Kidney epithelial cell (primary cell): ENCODE measurements around the gene ATP8A2. TPM values are rescaled to one million over a fixed set of nuclear protein-coding genes. Genes with fewer than 3 reads are reported as not detected.

Experiments
- DNase-seq: peaks from one replicate; pipeline ENCODE4 v3.0.0-alpha.2; 2010; ENCODE audit warnings: low read depth
- H3K27me3 ChIP-seq: 2 replicates; pipeline ENCODE4 v1.6.0; 2011; ENCODE audit warnings: low read length; ENCODE audit not compliant: control insufficient read depth, insufficient read depth
- H3K36me3 ChIP-seq: 2 replicates; pipeline ENCODE4 v1.5.1; 2011; ENCODE audit warnings: low read length; ENCODE audit not compliant: control insufficient read depth, insufficient read depth
- H3K4me3 ChIP-seq: 2 replicates; pipeline ENCODE4 v1.5.1; 2011; ENCODE audit warnings: low read depth, mild to moderate bottlenecking, control low read depth, low read length
- total RNA-seq: library from RNA; depleted of rRNA; stranded (reverse); fragments of >200 nt; gene quantifications from 2 replicates; pipeline ENCODE4 v1.2.3, GENCODE V29; 2015
- TF ChIP-seq, protein P1 (sequence below): IDR thresholded peaks from 2 replicates; pipeline ENCODE4 v1.5.1; 2011; ENCODE audit warnings: mild to moderate bottlenecking, moderate library complexity, low read length, control low read depth, inconsistent platforms; ENCODE audit not compliant: insufficient read depth, poor library complexity, severe bottlenecking

The ATP8A2 gene
- total RNA-seq, 1 donor from 2014 or later, result 3.8 TPM

DNA sequence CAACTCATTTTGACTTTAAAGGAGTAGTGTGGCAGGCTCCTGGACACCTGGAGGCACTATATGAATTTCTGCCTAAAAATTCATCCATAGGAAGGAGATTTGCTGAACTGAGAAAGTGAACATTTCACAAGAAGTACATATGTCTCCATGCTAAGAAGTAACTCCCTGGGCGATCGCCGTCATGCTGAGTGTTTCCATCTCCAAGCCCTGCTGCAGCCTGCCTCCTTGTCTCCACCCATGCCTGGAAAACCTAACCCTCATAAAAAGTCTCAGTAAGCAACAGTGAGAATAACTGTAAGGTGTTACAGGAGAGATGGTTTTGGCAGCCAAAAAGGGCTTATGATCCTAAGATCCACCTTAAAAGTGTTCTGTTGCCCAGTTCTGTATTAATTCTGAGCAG, 428.7 kb downstream of the ATP8A2 start:
- TF ChIP-seq, protein P1, sequence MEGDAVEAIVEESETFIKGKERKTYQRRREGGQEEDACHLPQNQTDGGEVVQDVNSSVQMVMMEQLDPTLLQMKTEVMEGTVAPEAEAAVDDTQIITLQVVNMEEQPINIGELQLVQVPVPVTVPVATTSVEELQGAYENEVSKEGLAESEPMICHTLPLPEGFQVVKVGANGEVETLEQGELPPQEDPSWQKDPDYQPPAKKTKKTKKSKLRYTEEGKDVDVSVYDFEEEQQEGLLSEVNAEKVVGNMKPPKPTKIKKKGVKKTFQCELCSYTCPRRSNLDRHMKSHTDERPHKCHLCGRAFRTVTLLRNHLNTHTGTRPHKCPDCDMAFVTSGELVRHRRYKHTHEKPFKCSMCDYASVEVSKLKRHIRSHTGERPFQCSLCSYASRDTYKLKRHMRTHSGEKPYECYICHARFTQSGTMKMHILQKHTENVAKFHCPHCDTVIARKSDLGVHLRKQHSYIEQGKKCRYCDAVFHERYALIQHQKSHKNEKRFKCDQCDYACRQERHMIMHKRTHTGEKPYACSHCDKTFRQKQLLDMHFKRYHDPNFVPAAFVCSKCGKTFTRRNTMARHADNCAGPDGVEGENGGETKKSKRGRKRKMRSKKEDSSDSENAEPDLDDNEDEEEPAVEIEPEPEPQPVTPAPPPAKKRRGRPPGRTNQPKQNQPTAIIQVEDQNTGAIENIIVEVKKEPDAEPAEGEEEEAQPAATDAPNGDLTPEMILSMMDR, result no peak
- no peaks in the 10 kb centered on the region for H3K27me3 ChIP-seq
- no peaks in the 10 kb centered on the region for H3K36me3 ChIP-seq
- no peak overlapping the region for H3K4me3 ChIP-seq
- no peak for DNase-seq

DNA sequence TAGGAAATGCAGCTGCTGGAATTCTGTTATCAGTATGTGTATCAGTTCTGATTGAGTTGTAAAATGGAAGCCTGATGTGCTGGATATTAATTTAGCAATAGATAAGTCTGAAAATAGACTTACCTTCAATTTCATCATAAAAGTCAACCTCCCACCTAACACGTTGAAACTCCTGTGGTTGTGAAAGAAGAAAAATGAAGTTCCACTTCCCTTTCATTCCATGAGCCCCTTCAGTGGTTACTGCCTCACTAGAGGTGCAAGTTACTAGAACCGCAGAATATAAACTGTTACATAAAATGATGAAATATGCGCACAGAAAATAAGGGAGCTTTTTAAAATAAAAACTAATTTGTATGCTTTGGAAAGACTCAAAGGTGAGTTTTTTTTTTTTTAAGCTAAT, 430.8 kb downstream of the ATP8A2 start:
- Histone ChIP-seq H3K36me3 (no peaks in the 10 kb centered on the region), H3K4me3 (no peak overlapping the region), H3K27me3 (no peaks in the 10 kb centered on the region)
- no peak for DNase-seq
- TF ChIP-seq, protein P1, result no peak

- H3K36me3 ChIP-seq, result no peaks in the 10 kb centered on the region
- no peak overlapping the region for H3K4me3 ChIP-seq
- H3K27me3 ChIP-seq, result no peaks in the 10 kb centered on the region
- no peak for DNase-seq
- TF ChIP-seq, protein P1, result no peak
Observed at GRCh38 chr13:25803641-25804040, 431.9 kb downstream of the ATP8A2 start.

DNA sequence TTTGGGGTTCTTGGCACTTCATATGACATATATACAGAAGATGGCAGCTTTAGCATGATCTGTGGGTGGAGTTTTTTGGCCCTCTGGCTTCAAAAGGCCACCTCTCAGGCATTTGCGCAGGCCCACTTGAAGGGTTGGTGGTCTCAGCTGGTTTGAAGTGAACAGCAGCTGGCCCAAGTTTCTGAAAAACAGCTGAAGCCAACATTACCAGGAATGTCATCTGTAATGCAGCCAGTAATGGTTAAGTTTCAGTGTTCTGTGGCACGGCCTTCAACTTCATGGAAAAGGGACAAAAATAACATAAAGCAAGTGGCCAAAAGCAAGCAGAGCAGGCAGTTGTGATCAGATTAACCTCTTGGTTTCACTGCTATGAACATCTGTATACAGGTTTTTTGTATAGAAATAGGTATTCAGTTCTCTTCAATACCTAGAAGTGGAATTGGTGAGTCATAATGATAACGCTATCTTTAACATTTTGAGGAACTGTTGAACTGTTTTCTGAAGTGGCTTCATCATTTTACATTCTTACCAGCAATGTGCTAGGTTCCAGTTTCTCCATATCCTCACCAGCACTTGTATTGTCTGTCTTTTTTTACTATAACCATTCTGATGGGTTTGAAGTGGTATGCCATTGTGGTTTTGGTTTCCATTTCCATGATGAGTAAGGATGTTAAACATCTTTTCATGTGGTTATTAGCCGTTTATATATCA, 434.6 kb downstream of the ATP8A2 start:
- TF ChIP-seq, protein P1, result no peak
- no peaks in the 10 kb centered on the region for H3K36me3 ChIP-seq
- H3K4me3 ChIP-seq, result no peak overlapping the region
- H3K27me3 ChIP-seq, result no peaks in the 10 kb centered on the region
- no peak for DNase-seq

DNA sequence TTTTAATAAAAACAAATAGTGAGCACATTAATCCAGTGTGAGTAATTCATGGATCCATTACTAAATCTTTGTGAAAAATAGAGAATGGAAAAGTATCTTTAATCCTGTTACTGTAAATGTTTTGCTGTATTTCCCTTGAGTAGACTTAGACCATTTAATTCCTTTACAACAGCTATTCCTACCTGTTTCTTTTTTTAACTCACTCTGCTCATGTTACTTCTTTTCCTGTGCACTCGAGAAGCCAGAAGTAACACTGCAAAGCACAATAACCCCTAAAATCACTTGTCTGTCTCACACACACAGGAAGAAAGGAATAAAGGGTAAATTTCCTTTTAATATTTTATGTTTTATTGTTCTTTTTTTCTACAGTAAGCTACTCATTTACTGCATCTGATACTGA, 435.8 kb downstream of the ATP8A2 start:
- Histone ChIP-seq H3K4me3 (no peak overlapping the region), H3K27me3 (no peaks in the 10 kb centered on the region), H3K36me3 (no peaks in the 10 kb centered on the region)
- TF ChIP-seq, protein P1, result no peak
- no peak for DNase-seq

DNA sequence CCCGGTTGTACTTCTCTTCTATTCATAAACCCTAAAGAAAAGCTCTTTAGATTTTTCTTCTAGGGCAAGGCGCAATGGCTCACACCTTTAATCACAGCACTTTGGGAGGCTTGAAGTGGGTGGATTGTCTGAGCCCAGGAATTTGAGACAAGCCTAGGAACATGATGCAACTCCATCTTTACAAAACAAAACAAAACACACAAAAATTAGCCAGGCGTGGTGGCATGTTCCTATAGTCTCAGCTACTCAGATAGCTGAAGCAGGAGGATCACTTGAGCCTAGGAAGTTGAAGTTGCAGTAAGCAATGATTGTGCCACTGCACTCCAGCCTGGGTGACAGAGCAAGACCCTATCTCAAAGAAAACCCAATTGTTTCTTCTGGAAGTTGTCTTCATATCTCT, 439.7 kb downstream of the ATP8A2 start:
- no peaks in the 10 kb centered on the region for H3K36me3 ChIP-seq
- TF ChIP-seq, protein P1, result no peak

More for the DNA sequence above, 439.7 kb downstream of the ATP8A2 start:
- H3K27me3 ChIP-seq, result no peaks in the 10 kb centered on the region
- H3K4me3 ChIP-seq, result no peak overlapping the region
- no peak for DNase-seq
